C4-2B (cell line): Measurements from ENCODE around the gene TSGA10.

Experiments
- H3K27ac ChIP-seq: fragments of 450-650 bp; 2 replicates; pipeline ENCODE4 v1.5.1; 2017
- CTCF ChIP-seq: fragments of 450-650 bp; conservative IDR thresholded peaks from 2 replicates; pipeline ENCODE4 v1.5.1; 2017; ENCODE audit warnings: mild to moderate bottlenecking
- ZFX ChIP-seq: fragments of 450-650 bp; IDR thresholded peaks from 2 replicates; pipeline ENCODE4 v1.6.1; 2017

The TSGA10 gene

GRCh38 chr2:99169534-99169933 lies 14.8 kb upstream of the TSGA10 start:
- TF ChIP-seq CTCF: no peak
- TF ChIP-seq ZFX: no peak
- H3K27ac ChIP-seq: no peak overlapping the region

GRCh38 chr2:99166218-99166617 lies 11.5 kb upstream of the TSGA10 start:
- no peak for TF ChIP-seq ZFX
- no peak for TF ChIP-seq CTCF
- no peak overlapping the region for H3K27ac ChIP-seq

DNA sequence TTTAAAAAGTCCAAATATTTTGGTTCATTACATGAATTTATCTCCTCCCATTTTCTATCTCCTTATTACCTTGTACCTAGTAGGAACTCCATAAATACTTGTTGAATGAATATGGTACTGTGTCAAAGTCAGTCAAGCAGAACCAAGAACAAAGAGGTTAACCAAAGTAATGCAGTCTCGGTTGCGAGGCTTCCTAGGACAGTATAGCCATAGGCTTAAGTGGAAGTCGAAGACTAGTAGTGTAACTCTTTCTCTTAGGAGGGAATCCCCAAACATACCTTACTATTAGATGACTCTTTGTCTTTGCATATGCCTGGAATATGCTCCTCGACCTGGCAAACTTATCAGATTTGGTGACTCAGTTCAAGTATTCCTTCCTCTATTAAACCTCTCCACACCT lies 4.9 kb upstream of the TSGA10 start:
- peak overlapping the region; percentile 63 for H3K27ac ChIP-seq
- no peak for TF ChIP-seq CTCF

GRCh38 chr2:99158599-99158998 lies 3.9 kb upstream of the TSGA10 start:
- TF ChIP-seq CTCF (peak; percentile 6), ZFX (no peak)
- no peak overlapping the region for H3K27ac ChIP-seq

DNA sequence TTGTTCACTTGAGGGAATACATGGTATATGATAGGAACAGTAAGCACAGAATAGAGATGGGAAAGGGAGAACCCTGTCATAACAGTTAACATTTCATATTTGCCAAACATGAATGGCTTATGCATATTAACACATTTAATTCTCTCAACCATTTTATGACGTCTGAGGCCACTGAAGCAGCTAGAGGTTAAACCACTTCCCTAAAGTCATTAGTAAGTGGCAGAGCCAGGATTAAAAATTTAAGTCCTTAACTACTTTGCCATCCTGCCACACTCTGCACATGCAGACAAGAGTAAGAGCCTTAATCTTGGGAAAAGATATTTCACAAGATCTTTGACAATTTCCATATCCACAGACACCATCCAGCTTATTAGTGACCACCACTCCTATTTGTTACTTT lies 2.1 kb upstream of the TSGA10 start:
- TF ChIP-seq ZFX (no peak), CTCF (no peak)
- H3K27ac ChIP-seq: no peak overlapping the region

DNA sequence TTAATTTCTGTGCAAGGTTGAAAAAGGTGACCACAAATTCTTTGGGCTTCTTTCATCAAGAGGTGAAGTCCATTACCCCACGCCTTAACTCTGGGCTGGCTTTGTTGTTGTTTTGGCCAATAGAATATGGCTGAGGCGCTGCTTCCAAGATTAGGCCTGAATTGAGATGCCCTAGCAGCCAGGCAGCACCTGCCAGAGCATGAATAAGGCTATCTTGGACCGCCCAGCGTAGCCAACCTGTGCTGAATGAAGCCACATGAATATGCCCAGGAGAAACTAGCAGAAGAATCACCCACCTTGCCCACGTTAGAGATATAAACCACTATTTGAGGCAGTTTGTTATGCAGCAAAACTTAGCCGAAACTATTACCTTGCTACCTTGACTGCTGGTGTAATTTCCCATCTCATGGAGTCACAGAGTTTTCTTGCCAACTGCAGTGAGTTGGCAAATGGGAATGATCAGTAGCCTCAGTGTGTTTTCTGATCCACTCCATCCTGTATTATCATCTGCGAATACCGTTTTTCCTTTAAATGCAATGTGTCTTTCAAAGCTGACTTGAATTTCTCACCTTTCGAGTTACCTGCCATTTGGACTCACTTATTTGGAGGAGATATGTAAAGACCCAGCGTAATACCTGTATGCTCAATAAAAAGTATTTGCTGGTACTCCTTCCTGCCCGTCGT lies 679 bp downstream of the TSGA10 start:
- TF ChIP-seq CTCF (no peak), ZFX (no peak)
- peak overlapping the region; percentile 84 for H3K27ac ChIP-seq

DNA sequence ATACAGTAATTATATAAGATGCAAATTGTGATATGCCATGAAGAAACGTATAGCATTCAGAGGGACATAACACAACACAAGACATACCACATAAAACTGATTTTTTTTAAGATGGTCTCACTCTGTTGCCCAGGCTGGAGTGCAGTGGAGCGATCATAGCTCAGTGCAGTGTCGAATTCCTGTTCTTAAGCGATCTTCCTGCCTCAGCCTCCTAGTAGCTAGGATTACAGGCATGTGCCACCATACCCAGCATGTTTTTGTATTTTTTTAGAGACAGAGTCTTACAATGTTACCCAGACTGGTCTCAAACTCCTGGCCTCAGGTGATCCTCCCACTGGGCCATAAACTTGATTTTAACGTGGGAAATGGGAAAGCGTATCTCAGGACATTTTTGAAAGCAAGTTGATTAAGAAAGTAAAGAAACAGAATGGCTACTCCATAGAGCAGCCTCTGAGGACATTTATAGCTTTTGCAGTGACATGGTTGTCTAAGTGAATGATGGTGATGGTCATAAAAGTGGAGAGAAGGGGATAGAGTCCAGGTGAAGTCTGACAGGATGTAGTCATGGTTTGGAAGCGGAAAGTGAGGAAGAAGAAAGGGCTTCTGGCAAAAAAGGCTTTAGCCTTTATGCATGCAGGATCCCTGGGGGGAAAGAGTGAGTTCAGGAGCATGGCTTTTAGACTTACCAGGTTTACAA lies 2.4 kb downstream of the TSGA10 start:
- no peak overlapping the region for H3K27ac ChIP-seq
- TF ChIP-seq ZFX (no peak), CTCF (no peak)
